ENCODE results near the gene BYSL.

The BYSL gene

GRCh38 chr6:41894366-41895299 lies 26.7 kb upstream of the BYSL start:
- peak overlapping the region; percentile 86 for H3K4me3 ChIP-seq (ENCODE audit: low read depth, low read length)
- DNase-seq (ENCODE audit: low read depth), result no peak
- no peak for TF ChIP-seq CTCF (conservative IDR thresholded peaks at IDR 0.05; ENCODE audit: low read depth, low read length)

- peak within 1 kb of the TSS; percentile 86 for H3K4me3 ChIP-seq (ENCODE audit: low read depth, low read length)
- peak; percentile 92 for DNase-seq (ENCODE audit: low read depth)
- no peak for TF ChIP-seq CTCF (conservative IDR thresholded peaks at IDR 0.05; ENCODE audit: low read depth, low read length)
Measured at GRCh38 chr6:41895300-41896233, 25.7 kb upstream of the BYSL start, which contains the start of gene USP49. Gene USP49, minus strand, starts transcription at chr6:41895375. Its CDS starts 88,392 bp downstream, at chr6:41806983.

GRCh38 chr6:41896281-41896680 lies 25.0 kb upstream of the BYSL start:
- no peak for TF ChIP-seq CTCF (conservative IDR thresholded peaks at IDR 0.05; ENCODE audit: low read depth, low read length)
- peak overlapping the region; percentile 86 for H3K4me3 ChIP-seq (ENCODE audit: low read depth, low read length)
- no peak for DNase-seq (ENCODE audit: low read depth)

GRCh38 chr6:41900861-41901260 lies 20.4 kb upstream of the BYSL start:
- no peak overlapping the region for H3K4me3 ChIP-seq (ENCODE audit: low read depth, low read length)
- no peak for TF ChIP-seq CTCF (conservative IDR thresholded peaks at IDR 0.05; ENCODE audit: low read depth, low read length)
- no peak for DNase-seq (ENCODE audit: low read depth)

GRCh38 chr6:41901882-41902519 lies 19.3 kb upstream of the BYSL start:
- H3K4me3 ChIP-seq (ENCODE audit: low read depth, low read length), result no peak overlapping the region
- peak; percentile 66 for TF ChIP-seq CTCF (conservative IDR thresholded peaks at IDR 0.05; ENCODE audit: low read depth, low read length)
- DNase-seq (ENCODE audit: low read depth), result peak; percentile 67

- DNase-seq (ENCODE audit: low read depth), result no peak
- H3K4me3 ChIP-seq (ENCODE audit: low read depth, low read length), result no peak overlapping the region
- TF ChIP-seq CTCF (conservative IDR thresholded peaks at IDR 0.05; ENCODE audit: low read depth, low read length), result no peak
Measured at GRCh38 chr6:41909727-41910126, 11.6 kb upstream of the BYSL start.

All from choroid plexus epithelial cell (primary cell).